Measurements from ENCODE around the gene PFDN6. TPM values are rescaled to one million over a fixed set of nuclear protein-coding genes. Genes with fewer than 3 reads are reported as not detected.
A peak's percentile ranks its signal among the peaks of the same experiment; 100 is the strongest.

Gene PFDN6
- total RNA-seq, 1 experiment from 2014 or later: 90.5 TPM

DNA sequence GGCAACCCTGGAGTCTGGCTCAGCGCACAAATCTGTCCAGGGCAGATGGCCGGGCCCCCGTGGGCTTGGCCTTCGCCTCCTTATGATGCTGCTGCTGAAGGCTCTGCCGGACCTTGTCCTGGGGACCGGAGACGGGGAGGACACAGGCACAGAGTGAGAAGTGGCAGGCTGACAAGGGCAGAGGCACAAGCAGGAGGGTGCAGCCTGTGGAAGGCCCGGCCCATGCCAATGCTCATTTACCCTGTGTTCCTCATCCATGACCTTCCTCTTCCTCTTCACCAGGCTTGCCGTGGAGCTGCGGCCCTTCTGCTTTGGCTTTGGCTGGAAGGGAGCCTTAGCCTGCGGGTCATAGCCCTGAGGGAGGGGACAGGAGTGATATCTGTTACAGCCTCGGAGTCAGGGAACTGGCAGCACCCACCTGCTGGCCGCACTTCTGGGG lies 10.1 kb upstream of the PFDN6 start:
- H3K9ac ChIP-seq (ENCODE audit: low read length): no peak overlapping the region
- ATAC-seq (no peak), DNase-seq (ENCODE audit: low read depth, low spot score) (no peak)
- no peaks in the 10 kb centered on the region for H3K27me3 ChIP-seq (ENCODE audit: insufficient read depth, low read length)
- H3K79me2 ChIP-seq (ENCODE audit: insufficient read depth, low read length): peaks cover 22% of the 10 kb centered on the region
- no peak overlapping the region for H3K4me2 ChIP-seq (ENCODE audit: low read length)
- ChIA-PET CTCF (interaction anchor here (1.2 to 1.3 kb wide), 2 partner anchors 10 to 128 kb away, joined by 3 to 5 read pairs; partner anchors contain the start of genes PFDN6 and WDR46), POLR2A (interaction anchor here (1.3 kb wide), 1 partner anchor 39 kb away, joined by 3 read pairs; no protein-coding TSS in a partner anchor), RAD21 (ENCODE audit: low non-redundant PET in 1 of 2, low total read pairs in 2 of 2, uncharacterized antibody in 2 of 2, unreplicated experiment in 2 of 2) (interaction anchor here in 1 of 2 experiments (0.6 kb wide), 1 partner anchor 147 kb away, joined by 3 read pairs; no protein-coding TSS in a partner anchor)
- H3K4me1 ChIP-seq (ENCODE audit: control insufficient read depth in 1 of 2, insufficient read depth in 2 of 2, low read length in 2 of 2): peaks cover 35 to 53% of the 10 kb centered on the region in 2 experiments
- peaks cover 11% of the 10 kb centered on the region for H4K20me1 ChIP-seq (ENCODE audit: insufficient read depth)
- peaks cover 24 to 49% of the 10 kb centered on the region in 2 experiments; a peak in 3 of 4 replicates for H3K36me3 ChIP-seq (ENCODE audit: control insufficient read depth in 1 of 2, insufficient read depth in 2 of 2, low read length in 2 of 2)
- TF ChIP-seq CEBPB (IDR thresholded peaks at IDR 0.05; ENCODE audit: low read depth) (no peak), EZH2phosphoT487 (IDR thresholded peaks at IDR 0.05; ENCODE audit: borderline replicate concordance) (no peak), ZBTB33 (IDR thresholded peaks at IDR 0.05; ENCODE audit: extremely low read depth, insufficient replicate concordance, low read length) (no peak), FOSL1 (IDR thresholded peaks at IDR 0.05; ENCODE audit: low read depth) (no peak), POLR2A (IDR thresholded peaks at IDR 0.05; ENCODE audit: borderline replicate concordance, extremely low read depth, insufficient read depth, insufficient read length) (no peak), MAX (IDR thresholded peaks at IDR 0.05) (no peak), EZH2 (IDR thresholded peaks at IDR 0.05) (no peak), ZFX (IDR thresholded peaks at IDR 0.05) (no peak), JUND (IDR thresholded peaks at IDR 0.05) (no peak), SRF (IDR thresholded peaks at IDR 0.05; ENCODE audit: low read depth) (no peak), RAD21 (IDR thresholded peaks at IDR 0.05; ENCODE audit: low read depth) (no peak), ZNF274 (IDR thresholded peaks at IDR 0.05; ENCODE audit: low read depth, low read length) (no peak)
- TF ChIP-seq, protein P1, sequence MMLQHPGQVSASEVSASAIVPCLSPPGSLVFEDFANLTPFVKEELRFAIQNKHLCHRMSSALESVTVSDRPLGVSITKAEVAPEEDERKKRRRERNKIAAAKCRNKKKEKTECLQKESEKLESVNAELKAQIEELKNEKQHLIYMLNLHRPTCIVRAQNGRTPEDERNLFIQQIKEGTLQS (IDR thresholded peaks at IDR 0.05): no peak
- intact Hi-C loops (cut with micrococcal nuclease): no loop called here
- no peak overlapping the region for H3K4me3 ChIP-seq (replicated peaks in 1 of 2; ENCODE audit: low read depth in 1 of 2, low read length in 2 of 2)
- no peak overlapping the region for H2AFZ ChIP-seq (ENCODE audit: low read depth, low read length, poor library complexity, severe bottlenecking)
- no peaks in the 10 kb centered on the region for H3K9me2 ChIP-seq (ENCODE audit: insufficient read depth)
- no TSS peak for BruUV-seq (replicated peaks)
- H3K9me3 ChIP-seq (ENCODE audit: control insufficient read depth in 1 of 2, insufficient read depth in 1 of 2, low read depth in 1 of 2, low read length in 2 of 2): no peaks in the 10 kb centered on the region
- peak overlapping the region; percentile 82; the same call in 1 of the 2 replicates for H3K27ac ChIP-seq (ENCODE audit: low read depth, low read length)
